Lung (tissue), 12 donors: ENCODE data around the gene WDR90. TPM values are rescaled to one million over a fixed set of nuclear protein-coding genes. Genes with fewer than 3 reads are reported as not detected.

ENCODE experiments used
- ATAC-seq: fragments of 200-7000 bp; cut with Tn5 transposase; one replicate; pipeline ENCODE4 v1.9.1; 2020; ENCODE audit warnings: moderate number of reproducible peaks; ENCODE audit not compliant: insufficient read depth, low FRiP score
- DNase-seq, 3 donors: peaks; one replicate each; pipeline ENCODE4 v3.0.0-alpha.2; 2013 to 2017
- H3K27ac ChIP-seq, 2 donors: one replicate each; pipeline ENCODE4 v1.5.1; 2013; ENCODE audit warnings: mild to moderate bottlenecking in 2 of 2, moderate library complexity in 2 of 2, control low read depth in 1 of 2, inconsistent platforms in 1 of 2, low read depth in 1 of 2, low read length in 1 of 2
- H3K27me3 ChIP-seq, 3 donors: one replicate each; pipeline ENCODE4 v1.5.1; 2013; ENCODE audit warnings: low read length in 2 of 3; ENCODE audit not compliant: control insufficient read depth in 3 of 3, insufficient read depth in 3 of 3
- H3K36me3 ChIP-seq, 4 donors: one replicate each; pipeline ENCODE4 v1.5.1; 2013; ENCODE audit warnings: low read length in 4 of 4, mild to moderate bottlenecking in 1 of 4, moderate library complexity in 1 of 4; ENCODE audit not compliant: control insufficient read depth in 4 of 4, insufficient read depth in 4 of 4
- H3K4me1 ChIP-seq, 5 donors: one replicate each; pipeline ENCODE4 v1.5.1; 2013; ENCODE audit warnings: low read length in 5 of 5, mild to moderate bottlenecking in 2 of 5, moderate library complexity in 1 of 5; ENCODE audit not compliant: control insufficient read depth in 5 of 5, insufficient read depth in 5 of 5
- H3K4me3 ChIP-seq: one replicate; pipeline ENCODE4 v1.5.1; 2013; ENCODE audit warnings: mild to moderate bottlenecking, control low read depth, moderate library complexity
- H3K9ac ChIP-seq, 2 donors: one replicate each; pipeline ENCODE4 v1.5.1; 2013; ENCODE audit warnings: low read length in 2 of 2, control low read depth in 1 of 2; ENCODE audit not compliant: insufficient read depth in 1 of 2
- H3K9me3 ChIP-seq, 4 donors: one replicate each; pipeline ENCODE4 v1.5.1; 2013; ENCODE audit warnings: low read length in 3 of 4, mild to moderate bottlenecking in 1 of 4, moderate library complexity in 1 of 4; ENCODE audit not compliant: control insufficient read depth in 4 of 4, insufficient read depth in 3 of 4
- WGBS, 2 donors: extraction: QIAGEN DNeasy Blood & Tissue Kit; methylation state at CpG; one replicate each; pipeline ENCODE4 v1.1.7; 2013; 5-methylcytosine and 5-hydroxymethylcytosine counted together
- polyA plus RNA-seq, 2 donors: library from polyadenylated mRNA; stranded (reverse); fragments of 200-250 nt; gene quantifications; one replicate each; pipeline ENCODE4 v1.2.1, GENCODE V29; 2013
- total RNA-seq, 2 donors: library from RNA; depleted of rRNA in 1 of 2; stranded (reverse); fragments of >200 nt in 1 of 2; gene quantifications; one replicate each; pipeline ENCODE4 v1.2.1, GENCODE V29; 2014 to 2021
- TF ChIP-seq, protein P1 (sequence below): IDR thresholded peaks from 2 replicates; pipeline ENCODE4 v1.5.1; 2012; ENCODE audit warnings: mild to moderate bottlenecking; ENCODE audit errors: control extremely low read depth, extremely low read depth
- donor health status: control.
- donor health status: control.
- donor health status: Bipolar disorder and iron deficiency.
- donor health status: healthy.
- donor health status: DM: yes; HTN: yes; CAD: no.

The WDR90 gene
- total and polyA plus RNA-seq, 4 donors = 18.6 to 74.2 (median 27.9) TPM

- peak; percentile 73 for ATAC-seq
- Histone ChIP-seq H3K36me3 (peaks cover 0 to 9% (median 0%) of the 10 kb centered on the region in 4 donors), H3K9me3 (peaks cover 0 to 1% (median 0%) of the 10 kb centered on the region in 4 donors), H3K27me3 (no peaks in the 10 kb centered on the region), H3K9ac (no peak overlapping the region), H3K27ac (peak overlapping the region in 1 of 2 donors; percentile 96), H3K4me3 (no peak overlapping the region), H3K4me1 (peaks cover 0 to 9% (median 4%) of the 10 kb centered on the region in 5 donors)
- WGBS, 2 donors = 70 to 88% methylated on average over 39 of the region's 39 CpGs
- DNase-seq = peak; percentile 29 to 67 (median 47)
- TF ChIP-seq, protein P1, sequence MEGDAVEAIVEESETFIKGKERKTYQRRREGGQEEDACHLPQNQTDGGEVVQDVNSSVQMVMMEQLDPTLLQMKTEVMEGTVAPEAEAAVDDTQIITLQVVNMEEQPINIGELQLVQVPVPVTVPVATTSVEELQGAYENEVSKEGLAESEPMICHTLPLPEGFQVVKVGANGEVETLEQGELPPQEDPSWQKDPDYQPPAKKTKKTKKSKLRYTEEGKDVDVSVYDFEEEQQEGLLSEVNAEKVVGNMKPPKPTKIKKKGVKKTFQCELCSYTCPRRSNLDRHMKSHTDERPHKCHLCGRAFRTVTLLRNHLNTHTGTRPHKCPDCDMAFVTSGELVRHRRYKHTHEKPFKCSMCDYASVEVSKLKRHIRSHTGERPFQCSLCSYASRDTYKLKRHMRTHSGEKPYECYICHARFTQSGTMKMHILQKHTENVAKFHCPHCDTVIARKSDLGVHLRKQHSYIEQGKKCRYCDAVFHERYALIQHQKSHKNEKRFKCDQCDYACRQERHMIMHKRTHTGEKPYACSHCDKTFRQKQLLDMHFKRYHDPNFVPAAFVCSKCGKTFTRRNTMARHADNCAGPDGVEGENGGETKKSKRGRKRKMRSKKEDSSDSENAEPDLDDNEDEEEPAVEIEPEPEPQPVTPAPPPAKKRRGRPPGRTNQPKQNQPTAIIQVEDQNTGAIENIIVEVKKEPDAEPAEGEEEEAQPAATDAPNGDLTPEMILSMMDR = no peak
Measured at GRCh38 chr16:616733-617586, 32.2 kb upstream of the WDR90 start.

DNA sequence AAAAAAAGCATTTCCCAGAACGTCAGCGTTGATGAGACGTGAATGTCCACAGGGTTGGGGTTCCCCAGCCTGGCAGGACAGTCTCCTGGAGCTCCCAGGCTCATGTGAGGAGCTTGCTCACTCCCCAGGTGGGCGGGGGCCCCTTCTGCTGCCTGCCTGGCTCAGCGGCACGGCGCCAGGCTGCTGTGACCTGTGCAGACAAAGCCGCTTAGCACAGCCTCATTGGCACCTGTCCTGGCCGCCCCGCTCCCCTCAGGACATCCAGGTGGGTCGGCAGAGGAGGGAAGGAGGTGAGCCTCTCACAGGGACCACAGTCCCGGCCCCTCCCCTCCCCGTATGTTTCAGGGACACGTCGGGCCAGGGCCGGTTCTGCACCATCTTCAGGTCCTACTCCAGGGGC is 31.3 kb upstream of the WDR90 start:
- peaks cover 0 to 9% (median 8%) of the 10 kb centered on the region in 5 donors for H3K4me1 ChIP-seq
- ATAC-seq (no peak), DNase-seq (no peak)
- TF ChIP-seq, protein P1 = no peak
- WGBS, 2 donors = 74 to 88% methylated on average over 16 of the region's 16 CpGs
- peaks cover 0 to 1% (median 0%) of the 10 kb centered on the region in 4 donors for H3K9me3 ChIP-seq
- no peak overlapping the region for H3K9ac ChIP-seq
- peaks cover 0 to 9% (median 0%) of the 10 kb centered on the region in 4 donors for H3K36me3 ChIP-seq
- H3K27ac ChIP-seq = peak overlapping the region in 1 of 2 donors; percentile 84
- no peaks in the 10 kb centered on the region for H3K27me3 ChIP-seq
- H3K4me3 ChIP-seq = peak overlapping the region; percentile 8

DNA sequence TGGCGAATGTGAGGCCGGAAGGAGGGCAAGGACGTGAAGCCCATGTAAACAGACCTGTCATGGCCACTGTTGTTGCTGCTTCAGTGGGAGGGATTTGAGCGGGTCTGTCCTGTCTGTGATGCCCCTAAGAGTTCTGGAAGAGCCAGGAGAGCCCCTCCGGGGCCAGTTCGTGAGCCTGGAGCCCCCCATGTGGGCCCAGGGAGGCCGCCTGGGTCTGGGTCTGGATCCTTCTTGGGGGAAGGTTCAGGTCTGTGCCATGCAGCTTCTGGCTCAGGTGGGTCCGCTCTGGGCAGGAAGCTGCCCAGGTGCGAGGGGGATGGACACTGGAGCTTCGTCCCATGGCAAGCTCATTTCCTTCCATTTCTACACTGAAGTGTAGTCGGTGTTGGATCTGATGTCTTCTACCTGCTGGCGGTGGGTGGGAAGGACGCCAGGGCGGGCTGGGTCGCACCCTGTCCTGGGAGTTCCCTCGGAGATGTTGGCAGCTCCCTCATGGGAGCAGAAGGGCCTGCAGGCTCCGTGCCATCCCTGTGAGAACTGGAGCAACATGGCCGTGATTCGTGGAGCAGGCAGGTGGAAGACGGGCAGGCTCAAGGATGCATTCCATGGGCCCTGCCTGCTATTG is 29.6 kb upstream of the WDR90 start:
- Histone ChIP-seq H3K36me3 (peaks cover 0 to 6% (median 0%) of the 10 kb centered on the region in 4 donors), H3K9me3 (peaks cover 0 to 1% (median 0%) of the 10 kb centered on the region in 4 donors), H3K27me3 (no peaks in the 10 kb centered on the region), H3K4me1 (peaks cover 0 to 9% (median 8%) of the 10 kb centered on the region in 5 donors), H3K4me3 (no peak overlapping the region), H3K27ac (no peak overlapping the region), H3K9ac (no peak overlapping the region)
- WGBS, 2 donors = 89 to 93% methylated on average over 20 of the region's 20 CpGs
- DNase-seq (no peak), ATAC-seq (no peak)
- TF ChIP-seq, protein P1 = no peak
